Measurements from ENCODE around the gene MYO1D. TPM values are rescaled to one million over a fixed set of nuclear protein-coding genes. Genes with fewer than 3 reads are reported as not detected.
A peak's percentile ranks its signal among the peaks of the same experiment; 100 is the strongest.

MYO1D gene
- total and polyA plus RNA-seq, 7 donors, result 6.2 to 184 (median 21.6) TPM

- Histone ChIP-seq H3K4me1 (peaks cover 0 to 31% (median 25%) of the 10 kb centered on the region in 4 donors), H3K27ac (no peak overlapping the region), H3K27me3 (no peaks in the 10 kb centered on the region), H3K4me3 (peak overlapping the region in 1 of 4 donors; percentile 93), H3K9me3 (no peaks in the 10 kb centered on the region), H3K36me3 (peaks cover 0 to 42% (median 15%) of the 10 kb centered on the region in 4 donors)
- 77% methylated on average over 2 of the region's 2 CpGs for WGBS, 2 donors
- intact Hi-C loops (cut with DNase I), result loop anchor here (2.0 to 10.0 kb wide), 2 partner anchors 41 to 71 kb away; partner anchors contain the start of gene CDK5R1
- no peak for DNase-seq
- TF ChIP-seq POLR2AphosphoS5 (IDR thresholded peaks at IDR 0.05) (no peak), POLR2A (IDR thresholded peaks at IDR 0.05) (no peak), EP300 (IDR thresholded peaks at IDR 0.05) (no peak), CTCF (IDR thresholded peaks at IDR 0.05) (no peak)
Observed at GRCh38 chr17:32445971-32446370, 431.0 kb downstream of the MYO1D start.

GRCh38 chr17:32445497-32445896, 431.4 kb downstream of the MYO1D start:
- TF ChIP-seq POLR2AphosphoS5 (IDR thresholded peaks at IDR 0.05), result no peak
- peak overlapping the region; percentile 84 to 92 (median 86) for H3K27ac ChIP-seq
- peaks cover 0 to 31% (median 25%) of the 10 kb centered on the region in 4 donors for H3K4me1 ChIP-seq
- H3K4me3 ChIP-seq, result peak overlapping the region; percentile 93 to 100 (median 99)
- no peaks in the 10 kb centered on the region for H3K27me3 ChIP-seq
- H3K36me3 ChIP-seq, result peaks cover 0 to 38% (median 15%) of the 10 kb centered on the region in 4 donors
- H3K9me3 ChIP-seq, result no peaks in the 10 kb centered on the region
- intact Hi-C loops (cut with DNase I), result loop anchor here (2.0 to 10.0 kb wide), 2 partner anchors 41 to 71 kb away; partner anchors contain the start of gene CDK5R1
- no peak for DNase-seq
- WGBS, 2 donors, result 11 to 25% methylated on average over 6 of the region's 6 CpGs

- DNase-seq, result peak; percentile 66
- TF ChIP-seq CTCF (IDR thresholded peaks at IDR 0.05), result no peak
- TF ChIP-seq POLR2AphosphoS5 (IDR thresholded peaks at IDR 0.05), result peak in 1 of 4 donors; percentile 16
- no peak for TF ChIP-seq POLR2A (IDR thresholded peaks at IDR 0.05)
- TF ChIP-seq EP300 (IDR thresholded peaks at IDR 0.05), result no peak
Observed at GRCh38 chr17:32445074-32445415, 431.9 kb downstream of the MYO1D start.

GRCh38 chr17:32444301-32445073, 432.4 kb downstream of the MYO1D start, which contains the start of gene PSMD11:
TSS of gene PSMD11 (plus strand) at chr17:32444510. CDS start at chr17:32444524, 14 bp downstream.
- peak within 1 kb of the TSS; percentile 84 to 92 (median 86) for H3K27ac ChIP-seq
- peaks cover 0 to 28% (median 15%) of the 10 kb centered on the region in 4 donors for H3K36me3 ChIP-seq
- H3K27me3 ChIP-seq, result no peaks in the 10 kb centered on the region
- TF ChIP-seq POLR2AphosphoS5 (IDR thresholded peaks at IDR 0.05), result peak; percentile 71 to 85 (median 80)
- peak; percentile 66 to 88 (median 79) for TF ChIP-seq CTCF (IDR thresholded peaks at IDR 0.05)
- peak; percentile 39 for TF ChIP-seq POLR2A (IDR thresholded peaks at IDR 0.05)
- no peak for TF ChIP-seq EP300 (IDR thresholded peaks at IDR 0.05)
- peak within 1 kb of the TSS; percentile 93 to 100 (median 99) for H3K4me3 ChIP-seq
- no peaks in the 10 kb centered on the region for H3K9me3 ChIP-seq
- WGBS, 2 donors, result 0% methylated on average over 74 of the region's 74 CpGs
- intact Hi-C loops (cut with DNase I), result loop anchor here (2.0 to 10.0 kb wide), 2 partner anchors 42 to 70 kb away; partner anchors contain the start of gene CDK5R1
- peak; percentile 99 for DNase-seq
- H3K4me1 ChIP-seq, result peaks cover 0 to 31% (median 25%) of the 10 kb centered on the region in 4 donors

More at GRCh38 chr17:32445074-32445415, 431.9 kb downstream of the MYO1D start:
- WGBS, 2 donors, result 0 to 1% methylated on average over 14 of the region's 14 CpGs
- peaks cover 0 to 31% (median 25%) of the 10 kb centered on the region in 4 donors for H3K4me1 ChIP-seq
- H3K9me3 ChIP-seq, result no peaks in the 10 kb centered on the region
- H3K36me3 ChIP-seq, result peaks cover 0 to 33% (median 15%) of the 10 kb centered on the region in 4 donors
- intact Hi-C loops (cut with DNase I), result loop anchor here (2.0 to 10.0 kb wide), 2 partner anchors 42 to 70 kb away; partner anchors contain the start of gene CDK5R1
- H3K27me3 ChIP-seq, result no peaks in the 10 kb centered on the region
- H3K27ac ChIP-seq, result peak overlapping the region; percentile 84 to 92 (median 86)
- peak overlapping the region; percentile 93 to 100 (median 99) for H3K4me3 ChIP-seq

- Histone ChIP-seq H3K4me3 (peak overlapping the region; percentile 93 to 100 (median 99)), H3K36me3 (peaks cover 0 to 21% (median 11%) of the 10 kb centered on the region in 4 donors), H3K27ac (peak overlapping the region in 3 of 4 donors; percentile 84 to 92 (median 89)), H3K9me3 (no peaks in the 10 kb centered on the region), H3K27me3 (no peaks in the 10 kb centered on the region), H3K4me1 (peaks cover 0 to 31% (median 25%) of the 10 kb centered on the region in 4 donors)
- intact Hi-C loops (cut with DNase I), result loop anchor here (2.0 to 10.0 kb wide), 2 partner anchors 43 to 69 kb away; partner anchors contain the start of gene CDK5R1
- WGBS, 2 donors, result 2 to 8% methylated on average over 29 of the region's 29 CpGs
- no peak for DNase-seq
- TF ChIP-seq CTCF (IDR thresholded peaks at IDR 0.05) (no peak), POLR2A (IDR thresholded peaks at IDR 0.05) (no peak)
Observed at GRCh38 chr17:32443827-32444300, 433.1 kb downstream of the MYO1D start.
